Calu3 (cell line): ENCODE measurements around the gene NFAM1. TPM values are rescaled to one million over a fixed set of nuclear protein-coding genes. Genes with fewer than 3 reads are reported as not detected.

Experiments used
- BruUV-seq: library from RNA; stranded (reverse); fragments of 400-500 nt; replicated peaks from 2 replicates; lab custom pipeline; 2021; lab: Mats Ljungman, UMichigan
- CTCF ChIA-PET: fragments of 300-600 bp; sonication (Branson Sonifier 250); formaldehyde crosslinking; loops from one replicate; lab custom pipeline; 2022; ENCODE audit warnings: antibody characterized with exemption; lab: Charles Lee
- DNase-seq: peaks from one replicate; pipeline ENCODE4 v3.0.0; 2022
- H3K27ac Mint-ChIP-seq: one replicate; pipeline ENCODE4 v1.8.0; 2022; ENCODE audit warnings: mixed read lengths; ENCODE audit not compliant: unreplicated experiment
- H3K27me3 Mint-ChIP-seq: one replicate; pipeline ENCODE4 v1.8.0; 2022; ENCODE audit warnings: mixed read lengths; ENCODE audit not compliant: unreplicated experiment
- H3K36me3 Mint-ChIP-seq: one replicate; pipeline ENCODE4 v1.8.0; 2022; ENCODE audit warnings: mild to moderate bottlenecking, moderate library complexity, mixed read lengths; ENCODE audit not compliant: insufficient read depth, unreplicated experiment
- H3K4me1 Mint-ChIP-seq: one replicate; pipeline ENCODE4 v1.8.0; 2022; ENCODE audit warnings: mild to moderate bottlenecking, low read depth, mixed read lengths; ENCODE audit not compliant: unreplicated experiment
- H3K4me3 Mint-ChIP-seq: one replicate; pipeline ENCODE4 v1.8.0; 2022; ENCODE audit warnings: mild to moderate bottlenecking, low read depth, moderate library complexity, mixed read lengths; ENCODE audit not compliant: unreplicated experiment
- H3K9me3 Mint-ChIP-seq: one replicate; pipeline ENCODE4 v1.8.0; 2022; ENCODE audit warnings: low read depth, mixed read lengths; ENCODE audit not compliant: unreplicated experiment
- intact Hi-C: fragments of 100-400 bp; cut with micrococcal nuclease; formaldehyde crosslinking; loops from one replicate; pipeline ENCODE4 v1.10.0; 2022; ENCODE audit not compliant: unreplicated experiment
- total RNA-seq: library from RNA; stranded (reverse); gene quantifications from 2 replicates; pipeline ENCODE4 v1.2.3, GENCODE V29; 2022
- TF ChIP-seq, protein P1 (sequence below): fragments of 200-600 bp; IDR thresholded peaks from one replicate; pipeline ENCODE4 v1.8.0; 2022; ENCODE audit warnings: antibody characterized with exemption; ENCODE audit not compliant: unreplicated experiment

Gene NFAM1
- total RNA-seq, 1 experiment from 2014 or later = 0.50 TPM

DNA sequence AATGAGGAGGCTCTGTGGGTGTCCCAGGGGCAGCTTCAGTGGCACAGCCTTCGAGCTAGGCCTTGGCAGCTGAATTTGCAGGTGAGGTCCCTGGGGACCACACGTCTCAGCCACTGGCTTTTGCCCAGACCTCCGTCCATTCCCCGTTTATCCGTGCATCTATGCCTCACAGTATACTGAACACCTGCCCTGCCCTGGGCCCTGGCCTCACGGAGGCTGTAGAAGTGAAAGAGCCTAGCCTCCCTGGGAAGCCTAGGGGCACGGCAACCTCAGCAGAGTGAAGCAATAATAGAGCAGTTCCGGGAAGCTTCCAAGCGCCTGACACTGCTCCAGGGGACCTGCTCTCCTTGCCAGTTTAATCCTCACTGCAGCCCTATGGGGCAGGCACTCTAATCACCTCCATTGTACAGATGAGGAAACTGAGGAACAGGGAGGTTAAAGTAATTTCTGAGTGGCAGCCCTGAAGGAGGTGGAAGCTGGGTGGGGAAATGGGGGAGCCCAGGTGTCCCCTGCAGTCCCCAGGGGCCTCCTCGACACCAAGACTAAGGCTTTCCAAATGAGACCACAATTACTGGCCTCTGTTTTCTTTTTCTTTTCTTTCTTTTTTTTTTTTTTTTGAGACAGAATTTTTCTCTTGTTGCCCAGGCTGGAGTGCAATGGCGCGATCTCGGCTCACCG lies 2.7 kb upstream of the NFAM1 start:
- Mint-ChIP-seq H3K27ac (no peak overlapping the region), H3K4me3 (no peak overlapping the region), H3K4me1 (peaks cover 19% of the 10 kb centered on the region), H3K27me3 (peaks cover 46% of the 10 kb centered on the region), H3K36me3 (peaks cover 15% of the 10 kb centered on the region), H3K9me3 (no peaks in the 10 kb centered on the region)
- DNase-seq = no peak
- intact Hi-C loops = loop anchor here (5.0 kb wide), 1 partner anchor 468 kb away; the partner anchor contains the start of gene SEPTIN3
- no TSS peak for BruUV-seq
- TF ChIP-seq, protein P1, sequence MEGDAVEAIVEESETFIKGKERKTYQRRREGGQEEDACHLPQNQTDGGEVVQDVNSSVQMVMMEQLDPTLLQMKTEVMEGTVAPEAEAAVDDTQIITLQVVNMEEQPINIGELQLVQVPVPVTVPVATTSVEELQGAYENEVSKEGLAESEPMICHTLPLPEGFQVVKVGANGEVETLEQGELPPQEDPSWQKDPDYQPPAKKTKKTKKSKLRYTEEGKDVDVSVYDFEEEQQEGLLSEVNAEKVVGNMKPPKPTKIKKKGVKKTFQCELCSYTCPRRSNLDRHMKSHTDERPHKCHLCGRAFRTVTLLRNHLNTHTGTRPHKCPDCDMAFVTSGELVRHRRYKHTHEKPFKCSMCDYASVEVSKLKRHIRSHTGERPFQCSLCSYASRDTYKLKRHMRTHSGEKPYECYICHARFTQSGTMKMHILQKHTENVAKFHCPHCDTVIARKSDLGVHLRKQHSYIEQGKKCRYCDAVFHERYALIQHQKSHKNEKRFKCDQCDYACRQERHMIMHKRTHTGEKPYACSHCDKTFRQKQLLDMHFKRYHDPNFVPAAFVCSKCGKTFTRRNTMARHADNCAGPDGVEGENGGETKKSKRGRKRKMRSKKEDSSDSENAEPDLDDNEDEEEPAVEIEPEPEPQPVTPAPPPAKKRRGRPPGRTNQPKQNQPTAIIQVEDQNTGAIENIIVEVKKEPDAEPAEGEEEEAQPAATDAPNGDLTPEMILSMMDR = no peak
- CTCF ChIA-PET = no interaction called here

DNA sequence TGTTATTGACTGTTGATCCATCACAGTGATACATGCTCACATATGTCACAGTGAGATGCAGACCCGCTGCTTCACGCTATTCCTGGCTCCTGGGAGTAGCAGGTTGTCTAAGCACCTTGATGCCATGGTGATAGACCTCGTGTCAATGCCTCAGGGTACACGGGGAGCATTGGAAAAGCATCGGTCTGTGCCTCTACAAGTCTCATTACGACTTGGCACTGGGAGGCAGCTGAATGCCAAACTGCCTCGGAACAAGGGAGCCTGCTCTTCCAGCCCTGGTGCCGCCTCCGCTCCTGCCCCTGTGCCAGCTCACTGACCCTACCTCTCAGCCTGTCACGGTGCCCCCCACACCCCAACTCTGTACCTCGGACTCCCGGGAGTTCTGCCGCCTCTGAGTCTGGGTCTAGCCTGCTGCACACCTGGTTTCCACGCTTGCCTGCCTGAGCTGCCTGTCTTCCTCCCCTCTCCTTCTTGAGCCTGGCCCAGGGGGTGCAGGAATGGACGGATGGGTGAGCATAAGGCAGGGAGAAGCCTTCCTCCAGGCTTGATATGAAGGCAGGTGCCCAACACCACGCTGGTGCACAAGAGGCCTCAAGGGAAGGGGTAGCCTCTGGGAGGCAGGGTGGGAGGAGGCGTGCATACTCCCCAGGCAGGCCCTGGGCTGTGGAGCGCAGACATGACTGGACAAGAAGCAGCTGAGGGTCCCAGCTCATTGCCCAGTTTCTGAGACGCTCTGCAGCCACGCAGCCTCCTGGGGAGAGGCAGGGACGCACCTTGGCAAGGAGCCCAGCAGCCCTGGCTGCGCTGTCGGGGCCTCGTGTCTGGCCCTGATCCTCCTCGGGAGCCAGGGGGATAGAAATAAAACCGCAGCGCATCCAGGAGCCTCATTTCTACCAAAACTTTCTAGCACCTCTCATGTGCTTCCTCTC lies 1.8 kb upstream of the NFAM1 start:
- H3K4me3 Mint-ChIP-seq = no peak overlapping the region
- BruUV-seq = no TSS peak
- intact Hi-C loops = no loop called here

DNA sequence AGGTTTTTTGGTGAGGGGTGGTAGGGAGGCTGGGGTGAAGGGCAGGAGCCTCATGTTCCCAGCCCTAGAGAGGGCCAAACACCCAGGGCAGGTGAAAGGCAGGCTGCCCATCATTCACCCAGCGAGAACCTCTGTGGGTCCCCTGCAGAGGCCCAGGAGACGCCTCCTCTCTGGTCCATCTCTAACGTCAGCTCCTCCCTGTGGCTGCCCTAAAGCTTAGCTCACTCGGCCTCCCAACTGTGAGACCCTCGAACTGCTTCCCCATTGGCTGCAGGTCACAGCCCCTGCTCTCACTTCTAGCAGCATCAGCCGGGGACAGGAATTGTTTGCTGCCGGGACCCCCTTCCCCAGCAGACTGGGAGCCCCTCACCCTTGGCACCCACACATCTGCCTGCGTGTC lies 615 bp upstream of the NFAM1 start:
- TF ChIP-seq, protein P1 = no peak
- DNase-seq = no peak
- Mint-ChIP-seq H3K36me3 (peaks cover 13% of the 10 kb centered on the region), H3K4me1 (no peaks in the 10 kb centered on the region), H3K9me3 (no peaks in the 10 kb centered on the region), H3K27me3 (peaks cover 63% of the 10 kb centered on the region), H3K4me3 (no peak overlapping the region), H3K27ac (no peak overlapping the region)
- no TSS peak for BruUV-seq
- CTCF ChIA-PET = no interaction called here
- intact Hi-C loops = no loop called here

More for the DNA sequence above, 1.8 kb upstream of the NFAM1 start:
- Mint-ChIP-seq H3K27me3 (peaks cover 51% of the 10 kb centered on the region), H3K4me1 (peaks cover 10% of the 10 kb centered on the region), H3K36me3 (peaks cover 15% of the 10 kb centered on the region), H3K9me3 (no peaks in the 10 kb centered on the region), H3K27ac (no peak overlapping the region)
- CTCF ChIA-PET = no interaction called here
- TF ChIP-seq, protein P1 = no peak
- no peak for DNase-seq

DNA sequence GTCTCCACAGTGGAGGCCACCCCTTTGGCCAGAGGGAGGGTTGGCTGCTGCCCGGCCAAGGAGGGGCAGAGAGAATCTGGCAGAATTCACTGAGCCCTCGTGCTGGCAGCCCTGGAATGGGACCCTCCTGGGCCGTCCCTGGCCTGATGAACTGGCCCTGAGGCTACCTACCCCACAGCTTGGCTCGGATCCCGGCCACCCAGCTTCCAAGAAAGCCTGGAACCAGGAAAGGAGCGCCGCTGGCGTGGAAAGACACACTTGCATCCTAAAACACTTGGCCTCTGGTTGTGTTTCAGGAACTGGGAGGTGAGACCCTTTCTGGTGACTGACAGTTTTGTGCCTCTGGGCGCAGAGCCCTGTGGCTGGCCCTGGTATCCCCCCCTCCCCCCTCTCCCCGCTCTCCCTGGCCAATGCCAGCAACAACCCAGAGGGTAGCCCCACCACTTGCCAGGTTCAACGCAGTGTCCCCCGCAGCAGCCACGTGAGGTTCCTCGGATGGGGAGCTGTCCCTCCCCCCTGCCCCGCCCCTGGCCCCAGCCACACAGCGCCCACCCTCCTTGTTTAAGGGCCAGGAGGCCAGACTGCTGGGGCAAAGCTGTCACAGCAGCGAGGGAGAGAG lies 693 bp downstream of the NFAM1 start:
- Mint-ChIP-seq H3K4me3 (no peak overlapping the region), H3K27ac (no peak overlapping the region), H3K36me3 (peaks cover 6% of the 10 kb centered on the region), H3K4me1 (no peaks in the 10 kb centered on the region), H3K27me3 (peaks cover 76% of the 10 kb centered on the region), H3K9me3 (no peaks in the 10 kb centered on the region)
- BruUV-seq = no TSS peak
- TF ChIP-seq, protein P1 = no peak
- CTCF ChIA-PET = interaction anchor here (0.7 to 1.1 kb wide), 2 partner anchors 11 to 437 kb away, joined by 4 to 6 read pairs; no protein-coding TSS in a partner anchor
- DNase-seq = no peak
- intact Hi-C loops = no loop called here
